ENCODE data around the gene CKAP4. TPM values are rescaled to one million over a fixed set of nuclear protein-coding genes. Genes with fewer than 3 reads are reported as not detected.

CKAP4 gene
- total and polyA plus RNA-seq, 2 of the 13 experiments (the other 11 are each of a cell fraction or from before 2014, with no cell fraction given), result 39.2 to 70.2 TPM

- TF ChIP-seq ARID4A (CRISPR knock-in tag; IDR thresholded peaks at IDR 0.05; ENCODE audit: borderline replicate concordance) (no peak; the same call in 1 of the 2 replicates), FOXP4 (CRISPR knock-in tag; IDR thresholded peaks at IDR 0.05) (no peak), POLR2G (IDR thresholded peaks at IDR 0.05; ENCODE audit: low read depth, low read length) (no peak), ZNF619 (CRISPR knock-in tag; IDR thresholded peaks at IDR 0.05) (no peak), YEATS4 (CRISPR knock-in tag; IDR thresholded peaks at IDR 0.05; ENCODE audit: borderline replicate concordance) (peak; percentile 20; the same call in 1 of the 2 replicates), ATF7-NPFF (CRISPR knock-in tag; IDR thresholded peaks at IDR 0.05; ENCODE audit: low read depth) (no peak), IKZF4 (CRISPR knock-in tag; IDR thresholded peaks at IDR 0.05; ENCODE audit: borderline replicate concordance, low read depth, not compliant biosample characterization) (no peak), POLR2AphosphoS5 (IDR thresholded peaks at IDR 0.05; ENCODE audit: low read depth, low read length) (0 out of 2 replicates have a peak, but pooled peaks have one; percentile 22), ZNF614 (CRISPR knock-in tag; IDR thresholded peaks at IDR 0.05; ENCODE audit: borderline replicate concordance) (peak; percentile 58; the same call in 1 of the 2 replicates), POLR2AphosphoS2 (IDR thresholded peaks at IDR 0.05; ENCODE audit: low read depth, low read length) (no peak), ZNF33B (CRISPR knock-in tag; IDR thresholded peaks at IDR 0.05) (no peak), ZNF710 (CRISPR knock-in tag; IDR thresholded peaks at IDR 0.05; ENCODE audit: borderline replicate concordance) (0 out of 2 replicates have a peak, but pooled peaks have one; percentile 18)
These were observed 559 bp upstream of the CKAP4 start (continued) for GRCh38 chr12:106248312-106248845.

Measured in HepG2 (cell line).